HG02885 (cell line): ENCODE data around the gene CPNE8.

Experiments
- ATAC-seq: cut with Tn5 transposase; IDR thresholded peaks from one replicate; pipeline ENCODE4 v1.9.1; 2021; ENCODE audit warnings: mild to moderate bottlenecking; ENCODE audit not compliant: unreplicated experiment, poor library complexity

CPNE8 gene

GRCh38 chr12:38898001-38898684 lies 7.2 kb downstream of the CPNE8 start:
- no peak for ATAC-seq

GRCh38 chr12:38895446-38895845 lies 9.9 kb downstream of the CPNE8 start:
- ATAC-seq, result no peak

- ATAC-seq, result no peak
Measured at GRCh38 chr12:38892976-38893375, 12.4 kb downstream of the CPNE8 start.

DNA sequence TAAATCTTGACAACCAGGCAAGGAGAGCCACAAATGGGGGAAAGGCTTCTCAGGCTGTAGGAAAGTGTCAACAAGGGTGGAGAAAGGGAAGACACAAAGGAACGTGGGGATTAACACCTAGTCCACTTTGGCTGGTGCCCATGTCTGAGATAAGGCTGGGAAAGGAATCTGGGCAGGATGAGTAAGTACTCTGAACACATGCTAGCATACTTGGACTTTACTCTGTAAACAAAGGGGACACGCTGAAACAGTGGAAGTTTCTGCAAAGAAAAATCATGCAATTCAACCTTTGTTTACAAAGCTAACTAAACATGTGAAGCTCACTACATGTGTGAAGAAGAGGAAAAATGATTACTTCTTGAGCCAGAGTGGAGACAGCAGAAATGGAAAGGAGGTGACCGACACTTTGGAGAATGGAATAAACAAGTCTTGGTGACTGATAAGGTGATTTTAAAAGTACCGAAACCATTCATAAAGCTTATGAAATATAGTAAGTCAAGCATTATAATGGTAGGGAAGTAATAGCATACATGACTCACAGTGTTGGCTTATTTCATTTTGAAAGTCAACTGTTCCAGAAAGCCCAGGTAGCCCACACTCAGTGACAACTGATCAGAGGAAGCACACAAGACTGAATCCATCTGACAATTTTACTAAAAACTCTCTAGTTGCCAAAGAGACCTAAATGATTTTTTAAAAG lies 13.2 kb downstream of the CPNE8 start:
- ATAC-seq, result peak; percentile 75

GRCh38 chr12:38890102-38890855 lies 15.1 kb downstream of the CPNE8 start:
- ATAC-seq, result no peak

- ATAC-seq, result no peak
Measured at GRCh38 chr12:38889297-38889815, 16.0 kb downstream of the CPNE8 start.

DNA sequence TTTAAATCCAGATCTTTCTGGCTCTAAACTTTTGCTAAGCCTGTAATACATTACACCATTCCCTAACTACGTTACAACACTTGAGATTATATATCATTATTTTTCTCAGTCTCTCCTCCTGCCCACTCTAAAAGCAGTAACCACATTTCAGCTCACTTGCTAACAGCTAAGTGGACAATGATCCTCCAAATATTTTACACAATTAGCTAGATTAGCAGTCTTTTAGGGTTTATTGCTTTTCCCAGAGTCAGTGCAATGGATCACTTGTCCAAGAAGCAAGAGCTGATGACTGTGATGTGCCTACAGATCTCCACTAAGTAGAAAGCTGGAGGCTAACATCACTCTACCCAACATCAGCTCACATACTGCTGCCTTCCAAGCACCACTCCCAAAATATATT lies 17.6 kb downstream of the CPNE8 start:
- ATAC-seq, result no peak

DNA sequence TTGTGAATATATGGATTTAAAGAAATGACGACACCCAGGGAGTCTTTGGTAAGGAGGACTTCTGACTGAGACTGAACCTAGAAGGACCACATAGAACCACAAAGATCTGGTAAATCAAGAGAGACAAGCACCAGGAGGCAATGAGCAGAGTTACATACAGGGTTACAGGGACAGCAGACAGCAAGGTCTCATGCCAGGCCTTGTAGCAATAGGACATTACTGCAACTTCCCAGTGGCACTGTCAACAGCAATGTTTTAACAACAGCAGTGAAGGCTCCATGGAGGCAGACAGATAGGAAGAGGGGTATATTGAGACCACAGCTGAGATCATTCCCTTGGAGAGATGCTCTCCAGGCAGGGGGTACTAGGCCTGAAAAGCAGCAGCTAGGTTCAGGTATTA lies 18.5 kb downstream of the CPNE8 start:
- ATAC-seq, result no peak

- no peak for ATAC-seq
Measured at GRCh38 chr12:38886064-38886463, 19.3 kb downstream of the CPNE8 start.

- ATAC-seq, result no peak
Measured at GRCh38 chr12:38884666-38885065, 20.7 kb downstream of the CPNE8 start.

- no peak for ATAC-seq
Measured at GRCh38 chr12:38883629-38884134, 21.7 kb downstream of the CPNE8 start.

DNA sequence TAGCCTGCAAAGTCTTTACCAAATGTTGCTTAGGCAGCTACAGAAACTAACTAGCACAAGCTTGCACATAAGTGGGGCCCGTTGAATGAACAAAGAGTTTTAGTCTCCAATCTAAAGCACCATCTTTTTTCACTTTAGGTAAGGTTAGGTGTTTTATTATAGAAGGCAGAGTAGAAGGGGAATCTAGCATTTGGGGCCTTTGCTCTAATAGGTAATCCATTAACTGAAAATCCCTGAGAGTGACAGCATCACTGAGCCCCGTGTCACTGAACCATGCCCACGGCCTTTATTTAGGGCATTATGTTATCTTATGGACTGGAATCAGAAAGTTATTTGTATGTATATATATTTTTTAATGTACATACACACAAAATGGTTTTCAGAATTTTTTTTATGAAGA lies 25.1 kb downstream of the CPNE8 start:
- ATAC-seq, result no peak

DNA sequence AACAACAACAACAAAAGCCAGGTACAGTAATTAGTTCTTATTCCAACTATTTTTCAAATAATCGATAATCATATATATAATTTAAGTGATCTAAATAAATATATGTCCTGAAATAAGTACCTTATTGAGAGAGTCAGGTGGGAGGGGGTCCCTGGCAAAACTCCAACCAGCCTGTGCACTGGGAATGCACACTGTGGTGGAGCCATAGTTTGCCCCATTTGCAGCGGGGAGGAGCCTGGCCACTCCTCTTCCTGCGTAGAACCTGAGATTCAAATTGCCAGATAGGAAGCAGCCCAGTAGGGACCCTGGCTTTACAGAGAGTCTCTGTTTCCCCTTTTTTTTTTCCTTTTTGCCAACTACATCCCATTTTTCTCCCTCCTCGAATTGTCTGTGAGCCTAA lies 26.4 kb downstream of the CPNE8 start:
- no peak for ATAC-seq

DNA sequence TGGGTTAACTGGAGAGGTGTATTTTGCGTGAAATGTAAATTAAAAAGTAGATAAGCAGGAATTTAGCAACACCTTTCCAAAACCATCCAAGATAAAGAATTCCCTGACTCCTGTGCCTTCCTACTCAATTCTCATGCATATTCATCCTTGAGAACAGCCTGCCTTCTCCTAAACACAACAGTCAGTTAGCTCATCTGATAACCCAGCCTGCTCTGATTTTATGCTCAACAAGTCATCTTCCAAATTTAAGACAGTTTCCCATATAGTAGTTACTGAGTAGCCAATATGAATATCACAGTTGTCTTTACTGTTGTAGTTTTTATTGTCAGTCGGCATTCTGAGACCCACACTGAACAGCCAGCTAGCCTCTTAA lies 27.1 kb downstream of the CPNE8 start:
- ATAC-seq, result no peak

- no peak for ATAC-seq
Measured at GRCh38 chr12:38875586-38876228, 29.7 kb downstream of the CPNE8 start.

- no peak for ATAC-seq
Measured at GRCh38 chr12:38872561-38872960, 32.8 kb downstream of the CPNE8 start.

DNA sequence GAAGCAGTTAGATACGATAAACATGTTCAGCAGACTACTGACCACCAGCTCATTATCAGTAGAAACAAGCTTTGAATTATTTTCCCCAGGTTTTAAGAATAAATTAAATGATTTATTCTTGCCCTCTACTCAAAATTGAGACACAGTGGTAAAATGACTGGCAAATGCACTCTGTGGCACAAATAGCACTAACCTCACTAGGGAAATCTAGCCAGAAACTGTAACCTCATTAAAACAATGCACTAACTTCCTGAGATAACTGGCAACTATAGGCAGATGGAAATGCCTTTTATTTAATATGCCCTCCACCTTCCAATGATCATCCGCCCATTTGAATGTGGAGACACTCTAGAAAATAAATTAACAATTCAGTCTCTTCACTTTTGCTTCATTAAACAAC lies 33.2 kb downstream of the CPNE8 start:
- no peak for ATAC-seq

GRCh38 chr12:38869036-38869435 lies 36.4 kb downstream of the CPNE8 start:
- no peak for ATAC-seq

GRCh38 chr12:38850461-38850860 lies 54.9 kb downstream of the CPNE8 start:
- no peak for ATAC-seq

DNA sequence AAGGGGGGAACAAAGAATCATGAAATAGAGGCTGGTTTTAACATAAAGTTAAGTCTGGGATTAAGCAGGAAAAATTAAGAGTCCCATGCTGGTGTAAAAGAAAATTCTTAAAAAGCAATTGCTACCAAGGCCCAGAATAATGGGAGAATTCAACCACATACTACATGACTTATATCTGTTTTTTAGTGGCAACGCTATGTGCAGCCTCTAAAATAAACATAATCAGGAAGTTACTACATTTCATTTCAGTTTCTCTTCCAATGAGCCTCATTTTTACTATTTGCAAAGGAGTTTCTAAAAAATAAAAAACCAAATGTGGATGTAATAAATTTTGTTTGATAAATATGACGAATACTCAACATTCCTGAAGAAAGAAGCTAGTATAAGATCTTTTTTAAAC lies 58.1 kb downstream of the CPNE8 start:
- ATAC-seq, result no peak

GRCh38 chr12:38844267-38844666 lies 61.1 kb downstream of the CPNE8 start:
- ATAC-seq, result no peak
